K562 (cell line): ENCODE data around the gene ARL8A. TPM values are rescaled to one million over a fixed set of nuclear protein-coding genes. Genes with fewer than 3 reads are reported as not detected.

Experiments
- CBFA2T2 ChIP-seq: fragments of 450-650 bp; conservative IDR thresholded peaks from 2 replicates; pipeline ENCODE4 v1.6.1; 2017; ENCODE audit warnings: mild to moderate bottlenecking
- CREB3L1 ChIP-seq: fragments of 450-650 bp; IDR thresholded peaks from 2 replicates; pipeline ENCODE4 v1.6.1; 2014; ENCODE audit warnings: low read depth, mild to moderate bottlenecking, moderate library complexity, borderline replicate concordance
- ESRRB ChIP-seq: fragments of 250-450 bp; sonication (Bioruptor Pico); IDR thresholded peaks from 2 replicates; pipeline ENCODE4 v1.5.0; 2020; ENCODE audit warnings: mild to moderate bottlenecking, moderate library complexity, borderline replicate concordance
- ETV5 ChIP-seq: sonication (generic); formaldehyde crosslinking; IDR thresholded peaks from 2 replicates; pipeline ENCODE4 v1.4.0; 2020; ENCODE audit warnings: low read depth, mild to moderate bottlenecking, missing genetic modification reagents
- KLF10 ChIP-seq: fragments of 250-450 bp; sonication (Bioruptor Pico); IDR thresholded peaks from 2 replicates; pipeline ENCODE4 v1.6.1; 2021; ENCODE audit warnings: matching md5 sums
- MAFG ChIP-seq: fragments of 450-650 bp; conservative IDR thresholded peaks from 2 replicates; pipeline ENCODE4 v1.6.1; 2016; ENCODE audit warnings: missing genetic modification characterization, missing compliant biosample characterization
- MECOM ChIP-seq: fragments of 250-450 bp; sonication (Bioruptor Pico); IDR thresholded peaks from 2 replicates; pipeline ENCODE4 v1.8.0; 2022; ENCODE audit warnings: inconsistent platforms
- NRF1 ChIP-seq, 2 experiments: fragments of 450-650 bp; IDR thresholded peaks in 1 of 2; conservative IDR thresholded peaks in 1 of 2; 2 replicates each; pipeline ENCODE4 v1.6.1; 2014; ENCODE audit warnings: mild to moderate bottlenecking in 2 of 2
- RBM39 ChIP-seq: fragments of 200-400 bp; formaldehyde crosslinking; optimal IDR thresholded peaks from 2 replicates; pipeline ENCODE3; 2018; ENCODE audit warnings: low read depth, low read length
- RFX7 ChIP-seq: fragments of 250-450 bp; sonication (Bioruptor Pico); IDR thresholded peaks from 2 replicates; pipeline ENCODE4 v1.5.1; 2021; ENCODE audit warnings: mild to moderate bottlenecking
- SRSF1 ChIP-seq: fragments of 200-400 bp; formaldehyde crosslinking; IDR thresholded peaks from 2 replicates; pipeline ENCODE4 v1.6.1; 2017; ENCODE audit warnings: mild to moderate bottlenecking, low read depth, low read length, moderate library complexity
- ZFX ChIP-seq: sonication (generic); formaldehyde crosslinking; IDR thresholded peaks from 2 replicates; pipeline ENCODE4 v1.8.0; 2022; ENCODE audit warnings: mild to moderate bottlenecking, missing genetic modification reagents, moderate library complexity
- ZNF124 ChIP-seq: sonication (generic); formaldehyde crosslinking; IDR thresholded peaks from 2 replicates; pipeline ENCODE4 v1.8.1; 2022; ENCODE audit warnings: missing genetic modification reagents
- ZNF239 ChIP-seq: fragments of 250-450 bp; sonication (Bioruptor Pico); IDR thresholded peaks from 2 replicates; pipeline ENCODE4 v1.4.0; 2020; ENCODE audit warnings: mild to moderate bottlenecking
- polyA plus RNA-seq, 8 experiments: library from polyadenylated mRNA; depleted of rRNA in 4 of 8; stranded (reverse) in 5 of 8; unstranded in 3 of 8; fragments of >200 nt; fragmentation: Nextera tagmentation in 2 of 8; fragmentation: Illumina TruSeq in 1 of 8; extraction: Ambion mirVana in 2 of 8; extraction: Trizol in 1 of 8; gene quantifications; 2 replicates each; pipeline versions ENCODE4 v1.2.1 to v1.2.3, GENCODE V29; 2011 to 2014; ENCODE audit warnings: inconsistent platforms in 1 of 8, missing spikeins in 1 of 8
- total RNA-seq, 7 experiments: library from RNA; depleted of rRNA in 6 of 7; stranded (reverse); fragments of >200 nt in 6 of 7; fragmentation: Illumina TruSeq in 2 of 7; extraction: Trizol in 2 of 7; gene quantifications; 2 replicates each; pipeline versions ENCODE4 v1.2.1 to v1.2.3, GENCODE V29; 2011 to 2021; ENCODE audit warnings: low replicate concordance in 1 of 7
- TF ChIP-seq, protein P1 (sequence below): fragments of 250-450 bp; sonication (Bioruptor Pico); IDR thresholded peaks from 2 replicates; pipeline ENCODE4 v1.4.0; 2020; ENCODE audit warnings: mild to moderate bottlenecking, moderate library complexity, borderline replicate concordance
- TF ChIP-seq, protein P2 (sequence below): sonication (generic); formaldehyde crosslinking; IDR thresholded peaks from 2 replicates; pipeline ENCODE4 v1.8.0; 2023; ENCODE audit warnings: missing genetic modification reagents, mild to moderate bottlenecking, borderline replicate concordance
- TF ChIP-seq, protein P3 (sequence below): IDR thresholded peaks from 2 replicates; pipeline ENCODE4 v1.6.1; 2011; ENCODE audit not compliant: insufficient read length; ENCODE audit errors: extremely low read depth

Gene ARL8A
- total and polyA plus RNA-seq, 9 of the 15 experiments (the other 6 are each of a cell fraction or from before 2014, with no cell fraction given): 0.17 to 27.3 (median 15.6) TPM

- TF ChIP-seq ZFX (no peak), CBFA2T2 (no peak), ZNF239 (CRISPR knock-in tag) (no peak), RFX7 (CRISPR knock-in tag) (no peak; the same call in 1 of the 2 replicates), ESRRB (CRISPR knock-in tag) (no peak), CREB3L1 (no peak), ZNF124 (CRISPR knock-in tag) (no peak), MECOM (CRISPR knock-in tag) (no peak), ETV5 (CRISPR knock-in tag) (no peak), KLF10 (CRISPR knock-in tag) (no peak), MAFG (peak; percentile 49), SRSF1 (no peak), NRF1 (conservative IDR thresholded peaks at IDR 0.05 in 1 of 2, IDR thresholded peaks at IDR 0.05 in 1 of 2) (0 out of 4 replicates have a peak, but pooled peaks have one; percentile 39 to 40), RBM39 (no peak)
- TF ChIP-seq, protein P1, sequence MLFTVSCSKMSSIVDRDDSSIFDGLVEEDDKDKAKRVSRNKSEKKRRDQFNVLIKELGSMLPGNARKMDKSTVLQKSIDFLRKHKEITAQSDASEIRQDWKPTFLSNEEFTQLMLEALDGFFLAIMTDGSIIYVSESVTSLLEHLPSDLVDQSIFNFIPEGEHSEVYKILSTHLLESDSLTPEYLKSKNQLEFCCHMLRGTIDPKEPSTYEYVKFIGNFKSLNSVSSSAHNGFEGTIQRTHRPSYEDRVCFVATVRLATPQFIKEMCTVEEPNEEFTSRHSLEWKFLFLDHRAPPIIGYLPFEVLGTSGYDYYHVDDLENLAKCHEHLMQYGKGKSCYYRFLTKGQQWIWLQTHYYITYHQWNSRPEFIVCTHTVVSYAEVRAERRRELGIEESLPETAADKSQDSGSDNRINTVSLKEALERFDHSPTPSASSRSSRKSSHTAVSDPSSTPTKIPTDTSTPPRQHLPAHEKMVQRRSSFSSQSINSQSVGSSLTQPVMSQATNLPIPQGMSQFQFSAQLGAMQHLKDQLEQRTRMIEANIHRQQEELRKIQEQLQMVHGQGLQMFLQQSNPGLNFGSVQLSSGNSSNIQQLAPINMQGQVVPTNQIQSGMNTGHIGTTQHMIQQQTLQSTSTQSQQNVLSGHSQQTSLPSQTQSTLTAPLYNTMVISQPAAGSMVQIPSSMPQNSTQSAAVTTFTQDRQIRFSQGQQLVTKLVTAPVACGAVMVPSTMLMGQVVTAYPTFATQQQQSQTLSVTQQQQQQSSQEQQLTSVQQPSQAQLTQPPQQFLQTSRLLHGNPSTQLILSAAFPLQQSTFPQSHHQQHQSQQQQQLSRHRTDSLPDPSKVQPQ: 0 out of 2 replicates have a peak, but pooled peaks have one; percentile 9
- TF ChIP-seq, protein P2, sequence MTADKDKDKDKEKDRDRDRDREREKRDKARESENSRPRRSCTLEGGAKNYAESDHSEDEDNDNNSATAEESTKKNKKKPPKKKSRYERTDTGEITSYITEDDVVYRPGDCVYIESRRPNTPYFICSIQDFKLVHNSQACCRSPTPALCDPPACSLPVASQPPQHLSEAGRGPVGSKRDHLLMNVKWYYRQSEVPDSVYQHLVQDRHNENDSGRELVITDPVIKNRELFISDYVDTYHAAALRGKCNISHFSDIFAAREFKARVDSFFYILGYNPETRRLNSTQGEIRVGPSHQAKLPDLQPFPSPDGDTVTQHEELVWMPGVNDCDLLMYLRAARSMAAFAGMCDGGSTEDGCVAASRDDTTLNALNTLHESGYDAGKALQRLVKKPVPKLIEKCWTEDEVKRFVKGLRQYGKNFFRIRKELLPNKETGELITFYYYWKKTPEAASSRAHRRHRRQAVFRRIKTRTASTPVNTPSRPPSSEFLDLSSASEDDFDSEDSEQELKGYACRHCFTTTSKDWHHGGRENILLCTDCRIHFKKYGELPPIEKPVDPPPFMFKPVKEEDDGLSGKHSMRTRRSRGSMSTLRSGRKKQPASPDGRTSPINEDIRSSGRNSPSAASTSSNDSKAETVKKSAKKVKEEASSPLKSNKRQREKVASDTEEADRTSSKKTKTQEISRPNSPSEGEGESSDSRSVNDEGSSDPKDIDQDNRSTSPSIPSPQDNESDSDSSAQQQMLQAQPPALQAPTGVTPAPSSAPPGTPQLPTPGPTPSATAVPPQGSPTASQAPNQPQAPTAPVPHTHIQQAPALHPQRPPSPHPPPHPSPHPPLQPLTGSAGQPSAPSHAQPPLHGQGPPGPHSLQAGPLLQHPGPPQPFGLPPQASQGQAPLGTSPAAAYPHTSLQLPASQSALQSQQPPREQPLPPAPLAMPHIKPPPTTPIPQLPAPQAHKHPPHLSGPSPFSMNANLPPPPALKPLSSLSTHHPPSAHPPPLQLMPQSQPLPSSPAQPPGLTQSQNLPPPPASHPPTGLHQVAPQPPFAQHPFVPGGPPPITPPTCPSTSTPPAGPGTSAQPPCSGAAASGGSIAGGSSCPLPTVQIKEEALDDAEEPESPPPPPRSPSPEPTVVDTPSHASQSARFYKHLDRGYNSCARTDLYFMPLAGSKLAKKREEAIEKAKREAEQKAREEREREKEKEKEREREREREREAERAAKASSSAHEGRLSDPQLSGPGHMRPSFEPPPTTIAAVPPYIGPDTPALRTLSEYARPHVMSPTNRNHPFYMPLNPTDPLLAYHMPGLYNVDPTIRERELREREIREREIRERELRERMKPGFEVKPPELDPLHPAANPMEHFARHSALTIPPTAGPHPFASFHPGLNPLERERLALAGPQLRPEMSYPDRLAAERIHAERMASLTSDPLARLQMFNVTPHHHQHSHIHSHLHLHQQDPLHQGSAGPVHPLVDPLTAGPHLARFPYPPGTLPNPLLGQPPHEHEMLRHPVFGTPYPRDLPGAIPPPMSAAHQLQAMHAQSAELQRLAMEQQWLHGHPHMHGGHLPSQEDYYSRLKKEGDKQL (CRISPR knock-in tag): no peak
- TF ChIP-seq, protein P3, sequence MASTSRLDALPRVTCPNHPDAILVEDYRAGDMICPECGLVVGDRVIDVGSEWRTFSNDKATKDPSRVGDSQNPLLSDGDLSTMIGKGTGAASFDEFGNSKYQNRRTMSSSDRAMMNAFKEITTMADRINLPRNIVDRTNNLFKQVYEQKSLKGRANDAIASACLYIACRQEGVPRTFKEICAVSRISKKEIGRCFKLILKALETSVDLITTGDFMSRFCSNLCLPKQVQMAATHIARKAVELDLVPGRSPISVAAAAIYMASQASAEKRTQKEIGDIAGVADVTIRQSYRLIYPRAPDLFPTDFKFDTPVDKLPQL: no peak
Measured at GRCh38 chr1:202162418-202163280, 18.1 kb upstream of the ARL8A start (continued).
